PC-3 (cell line): ENCODE results near the gene CSAD.
"Not testable (repeated sequence)": the region's sequence is repeated elsewhere in the genome, so short reads cannot be mapped to it uniquely, and the experiment has no call there.

Source experiments
- EZH2 ChIP-seq: fragments of 300-600 bp; sonication (generic); IDR thresholded peaks from one replicate; pipeline ENCODE4 v1.6.1; 2017; ENCODE audit warnings: antibody characterized with exemption, mild to moderate bottlenecking, low read length; ENCODE audit not compliant: unreplicated experiment
- EZH2phosphoT487 ChIP-seq: fragments of 300-600 bp; sonication (generic); IDR thresholded peaks from 2 replicates; pipeline ENCODE4 v1.6.1; 2018; ENCODE audit warnings: mild to moderate bottlenecking, antibody characterized with exemption, low read length, borderline replicate concordance
- TF ChIP-seq, protein P1 (sequence below): fragments of 300-600 bp; sonication (generic); conservative IDR thresholded peaks from 2 replicates; pipeline ENCODE4 v1.5.1; 2017; ENCODE audit warnings: antibody characterized with exemption, low read depth, mild to moderate bottlenecking, low read length

- TF ChIP-seq, protein P1, sequence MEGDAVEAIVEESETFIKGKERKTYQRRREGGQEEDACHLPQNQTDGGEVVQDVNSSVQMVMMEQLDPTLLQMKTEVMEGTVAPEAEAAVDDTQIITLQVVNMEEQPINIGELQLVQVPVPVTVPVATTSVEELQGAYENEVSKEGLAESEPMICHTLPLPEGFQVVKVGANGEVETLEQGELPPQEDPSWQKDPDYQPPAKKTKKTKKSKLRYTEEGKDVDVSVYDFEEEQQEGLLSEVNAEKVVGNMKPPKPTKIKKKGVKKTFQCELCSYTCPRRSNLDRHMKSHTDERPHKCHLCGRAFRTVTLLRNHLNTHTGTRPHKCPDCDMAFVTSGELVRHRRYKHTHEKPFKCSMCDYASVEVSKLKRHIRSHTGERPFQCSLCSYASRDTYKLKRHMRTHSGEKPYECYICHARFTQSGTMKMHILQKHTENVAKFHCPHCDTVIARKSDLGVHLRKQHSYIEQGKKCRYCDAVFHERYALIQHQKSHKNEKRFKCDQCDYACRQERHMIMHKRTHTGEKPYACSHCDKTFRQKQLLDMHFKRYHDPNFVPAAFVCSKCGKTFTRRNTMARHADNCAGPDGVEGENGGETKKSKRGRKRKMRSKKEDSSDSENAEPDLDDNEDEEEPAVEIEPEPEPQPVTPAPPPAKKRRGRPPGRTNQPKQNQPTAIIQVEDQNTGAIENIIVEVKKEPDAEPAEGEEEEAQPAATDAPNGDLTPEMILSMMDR: not testable (repeated sequence)
- TF ChIP-seq EZH2, EZH2phosphoT487: not testable (repeated sequence)
Observed at GRCh38 chr12:53202316-53202715, 21.6 kb upstream of the CSAD start.
